ENCODE data around the gene STOML2. TPM values are rescaled to one million over a fixed set of nuclear protein-coding genes. Genes with fewer than 3 reads are reported as not detected.
"Not testable (repeated sequence)": the region's sequence is repeated elsewhere in the genome, so short reads cannot be mapped to it uniquely, and the experiment has no call there.

STOML2 gene, protein sequence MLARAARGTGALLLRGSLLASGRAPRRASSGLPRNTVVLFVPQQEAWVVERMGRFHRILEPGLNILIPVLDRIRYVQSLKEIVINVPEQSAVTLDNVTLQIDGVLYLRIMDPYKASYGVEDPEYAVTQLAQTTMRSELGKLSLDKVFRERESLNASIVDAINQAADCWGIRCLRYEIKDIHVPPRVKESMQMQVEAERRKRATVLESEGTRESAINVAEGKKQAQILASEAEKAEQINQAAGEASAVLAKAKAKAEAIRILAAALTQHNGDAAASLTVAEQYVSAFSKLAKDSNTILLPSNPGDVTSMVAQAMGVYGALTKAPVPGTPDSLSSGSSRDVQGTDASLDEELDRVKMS
- total RNA-seq, result 184 and 186 TPM in 2 replicates
- long read RNA-seq, transcript STOML2-201 (10 exons, 1,278 nt), result major isoform, 341 of 384 reads
- long read RNA-seq, partial matches to known transcripts, result 26 of 384 reads
- long read RNA-seq, other reads (novel, unspliced or antisense), result 14 of 384 reads

- TF ChIP-seq, protein P1, sequence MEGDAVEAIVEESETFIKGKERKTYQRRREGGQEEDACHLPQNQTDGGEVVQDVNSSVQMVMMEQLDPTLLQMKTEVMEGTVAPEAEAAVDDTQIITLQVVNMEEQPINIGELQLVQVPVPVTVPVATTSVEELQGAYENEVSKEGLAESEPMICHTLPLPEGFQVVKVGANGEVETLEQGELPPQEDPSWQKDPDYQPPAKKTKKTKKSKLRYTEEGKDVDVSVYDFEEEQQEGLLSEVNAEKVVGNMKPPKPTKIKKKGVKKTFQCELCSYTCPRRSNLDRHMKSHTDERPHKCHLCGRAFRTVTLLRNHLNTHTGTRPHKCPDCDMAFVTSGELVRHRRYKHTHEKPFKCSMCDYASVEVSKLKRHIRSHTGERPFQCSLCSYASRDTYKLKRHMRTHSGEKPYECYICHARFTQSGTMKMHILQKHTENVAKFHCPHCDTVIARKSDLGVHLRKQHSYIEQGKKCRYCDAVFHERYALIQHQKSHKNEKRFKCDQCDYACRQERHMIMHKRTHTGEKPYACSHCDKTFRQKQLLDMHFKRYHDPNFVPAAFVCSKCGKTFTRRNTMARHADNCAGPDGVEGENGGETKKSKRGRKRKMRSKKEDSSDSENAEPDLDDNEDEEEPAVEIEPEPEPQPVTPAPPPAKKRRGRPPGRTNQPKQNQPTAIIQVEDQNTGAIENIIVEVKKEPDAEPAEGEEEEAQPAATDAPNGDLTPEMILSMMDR (conservative IDR thresholded peaks at IDR 0.05), result peak; percentile 21
- H3K4me1 Mint-ChIP-seq, result peaks cover 32% of the 10 kb centered on the region
- H3K36me3 Mint-ChIP-seq (ENCODE audit: low read depth), result peaks cover 5% of the 10 kb centered on the region
These were observed at the start of gene STOML2 for GRCh38 chr9:35102769-35103659. Gene STOML2, minus strand, starts transcription at chr9:35103131. Its CDS starts 37 bp downstream, at chr9:35103094.

DNA sequence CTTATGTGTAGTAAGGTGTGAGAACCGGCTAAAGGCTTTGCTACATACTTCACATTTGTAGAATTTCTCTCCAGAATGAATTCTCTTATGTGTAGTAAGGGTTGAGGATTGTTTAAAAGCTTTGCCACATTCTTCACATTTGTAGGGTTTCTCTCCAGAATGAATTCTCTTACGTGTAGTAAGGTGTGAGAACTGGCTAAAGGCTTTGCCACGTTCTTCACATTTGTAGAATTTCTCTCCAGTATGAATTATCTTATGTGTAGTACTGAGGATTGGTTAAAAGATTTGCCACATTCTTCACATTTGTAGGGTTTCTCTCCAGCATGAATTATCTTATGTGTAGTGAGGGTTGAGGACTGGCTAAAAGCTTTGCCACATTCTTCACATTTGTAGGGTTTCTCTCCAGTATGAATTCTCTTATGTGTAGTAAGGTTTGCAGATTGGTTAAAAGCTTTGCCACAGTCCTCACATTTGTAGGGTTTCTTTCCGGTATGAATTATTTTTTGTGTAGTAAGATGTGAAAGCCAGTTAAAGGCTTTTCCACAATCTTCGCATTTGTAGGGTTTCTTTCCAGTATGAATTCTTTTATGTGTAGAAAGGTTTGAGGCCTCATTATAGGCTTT lies 45.1 kb upstream of the STOML2 start:
- Mint-ChIP-seq H3K36me3 (ENCODE audit: low read depth) (peaks cover 13% of the 10 kb centered on the region), H3K9me3 (peaks cover 16% of the 10 kb centered on the region)
- DNase-seq (ENCODE audit: low read depth, low spot score); H3K27me3 Mint-ChIP-seq (ENCODE audit: low read depth); H3K4me1 Mint-ChIP-seq; H3K27ac Mint-ChIP-seq (ENCODE audit: unreplicated experiment); H3K4me3 Mint-ChIP-seq: not testable (repeated sequence)

More at GRCh38 chr9:35102769-35103659, at the start of gene STOML2:
- H3K4me3 Mint-ChIP-seq, result peak within 1 kb of the TSS; percentile 93
- H3K27me3 Mint-ChIP-seq (ENCODE audit: low read depth), result no peaks in the 10 kb centered on the region
- H3K27ac Mint-ChIP-seq (ENCODE audit: unreplicated experiment), result peak within 1 kb of the TSS; percentile 99
- peak; percentile 84 for DNase-seq (ENCODE audit: low read depth, low spot score)
- H3K9me3 Mint-ChIP-seq, result no peaks in the 10 kb centered on the region

DNA sequence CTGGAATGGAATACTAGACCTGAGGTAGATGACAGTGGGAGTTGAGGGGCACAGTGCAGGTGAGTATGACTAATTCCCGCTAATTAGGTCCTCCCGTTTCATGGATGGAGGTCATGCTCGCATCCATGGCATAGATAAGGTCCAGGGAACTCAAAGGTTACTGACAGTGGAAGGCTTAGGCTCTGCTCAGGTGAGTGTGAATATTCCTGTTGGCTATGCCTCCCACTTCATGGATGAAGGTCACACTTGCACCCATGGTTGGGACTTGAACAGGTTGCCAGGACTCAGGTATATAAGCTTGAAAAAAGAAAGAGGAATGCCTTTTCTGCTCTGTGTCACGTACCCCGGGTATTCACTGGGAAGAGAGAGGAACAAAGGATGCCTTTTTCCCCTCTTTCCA lies 39.1 kb upstream of the STOML2 start:
- peaks cover 4% of the 10 kb centered on the region for H3K36me3 Mint-ChIP-seq (ENCODE audit: low read depth)
- no peak for DNase-seq (ENCODE audit: low read depth, low spot score)
- H3K27ac Mint-ChIP-seq (ENCODE audit: unreplicated experiment), result no peak overlapping the region
- no peak overlapping the region for H3K4me3 Mint-ChIP-seq
- H3K9me3 Mint-ChIP-seq, result peaks cover 6% of the 10 kb centered on the region
- no peaks in the 10 kb centered on the region for H3K4me1 Mint-ChIP-seq
- TF ChIP-seq, protein P1 (conservative IDR thresholded peaks at IDR 0.05), result no peak
- no peaks in the 10 kb centered on the region for H3K27me3 Mint-ChIP-seq (ENCODE audit: low read depth)

DNA sequence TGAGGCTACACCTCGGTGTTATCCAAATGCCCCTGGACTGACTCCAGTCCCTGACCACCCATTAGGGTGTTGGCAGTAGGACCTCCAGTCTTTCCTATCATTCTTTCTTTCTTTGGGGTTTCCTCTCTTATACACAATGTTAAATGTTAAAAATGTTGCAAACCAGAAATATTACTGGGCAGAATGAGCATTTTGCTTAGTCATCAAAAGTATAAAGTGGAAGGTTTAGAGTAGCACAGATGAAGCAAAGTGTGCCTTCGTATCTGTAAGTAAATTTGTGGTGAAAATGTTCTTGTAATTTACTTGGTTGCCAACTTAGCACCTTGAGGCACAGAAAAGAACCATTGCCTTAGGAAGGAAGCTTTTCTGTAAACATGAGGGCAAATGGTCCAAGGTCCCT lies 37.2 kb upstream of the STOML2 start:
- no peak for DNase-seq (ENCODE audit: low read depth, low spot score)
- TF ChIP-seq, protein P1 (conservative IDR thresholded peaks at IDR 0.05), result no peak
- peaks cover 4% of the 10 kb centered on the region for H3K9me3 Mint-ChIP-seq
- no peak overlapping the region for H3K4me3 Mint-ChIP-seq
- peaks cover 5% of the 10 kb centered on the region for H3K36me3 Mint-ChIP-seq (ENCODE audit: low read depth)
- H3K27me3 Mint-ChIP-seq (ENCODE audit: low read depth), result no peaks in the 10 kb centered on the region
- H3K4me1 Mint-ChIP-seq, result no peaks in the 10 kb centered on the region
- no peak overlapping the region for H3K27ac Mint-ChIP-seq (ENCODE audit: unreplicated experiment)

- TF ChIP-seq, protein P1 (conservative IDR thresholded peaks at IDR 0.05), result no peak
- H3K27ac Mint-ChIP-seq (ENCODE audit: unreplicated experiment), result peak overlapping the region; percentile 36
- no peaks in the 10 kb centered on the region for H3K27me3 Mint-ChIP-seq (ENCODE audit: low read depth)
- DNase-seq (ENCODE audit: low read depth, low spot score), result no peak
- H3K36me3 Mint-ChIP-seq (ENCODE audit: low read depth), result peaks cover 9% of the 10 kb centered on the region
- H3K4me1 Mint-ChIP-seq, result no peaks in the 10 kb centered on the region
- H3K9me3 Mint-ChIP-seq, result peaks cover 16% of the 10 kb centered on the region
- H3K4me3 Mint-ChIP-seq, result no peak overlapping the region
These were observed 33.9 kb upstream of the STOML2 start for GRCh38 chr9:35136866-35137265.

Data from neural crest cell (in vitro differentiated cells).